ENCODE results near the gene ST6GALNAC1. TPM values are rescaled to one million over a fixed set of nuclear protein-coding genes. Genes with fewer than 3 reads are reported as not detected.
A peak's percentile ranks its signal among the peaks of the same experiment; 100 is the strongest.

Gene ST6GALNAC1
- total RNA-seq, 1 donor from 2014 or later = 3.4 TPM

DNA sequence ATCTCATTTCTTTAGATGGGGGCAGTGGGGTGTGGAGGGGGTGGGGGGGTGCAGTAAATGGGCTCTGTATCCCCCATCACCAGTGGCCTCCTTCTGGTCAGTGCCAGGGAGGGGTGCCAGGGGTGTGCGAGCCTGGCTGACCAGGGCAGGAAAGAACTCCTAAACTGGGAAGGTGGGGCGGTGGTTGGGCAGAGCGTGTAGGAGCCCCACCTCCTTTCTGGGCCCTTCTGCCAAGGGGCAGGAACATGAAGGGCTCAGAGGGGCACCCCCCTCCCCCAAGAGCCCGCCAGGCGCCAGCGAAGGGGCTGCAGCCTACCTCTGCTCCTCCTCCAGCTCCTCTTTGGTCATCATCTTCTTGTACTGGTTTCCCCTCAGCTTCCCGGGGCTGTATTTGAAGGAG, 41.2 kb upstream of the ST6GALNAC1 start:
- Histone ChIP-seq H3K36me3 (peaks cover 30 to 54% of the 10 kb centered on the region in 2 donors), H3K4me3 (no peak overlapping the region), H3K27ac (peak overlapping the region; percentile 54 to 89), H3K9me3 (no peaks in the 10 kb centered on the region), H3K4me1 (peaks cover 9 to 31% of the 10 kb centered on the region in 2 donors), H3K27me3 (no peaks in the 10 kb centered on the region)
- no peak for TF ChIP-seq CTCF (IDR thresholded peaks at IDR 0.05)
- no peak for DNase-seq (ENCODE audit: low spot score in 2 of 2)
- intact Hi-C loops (cut with DNase I) = loop anchor here (5.0 kb wide), 1 partner anchor 43 kb away; the partner anchor contains the start of genes JMJD6 and METTL23

DNA sequence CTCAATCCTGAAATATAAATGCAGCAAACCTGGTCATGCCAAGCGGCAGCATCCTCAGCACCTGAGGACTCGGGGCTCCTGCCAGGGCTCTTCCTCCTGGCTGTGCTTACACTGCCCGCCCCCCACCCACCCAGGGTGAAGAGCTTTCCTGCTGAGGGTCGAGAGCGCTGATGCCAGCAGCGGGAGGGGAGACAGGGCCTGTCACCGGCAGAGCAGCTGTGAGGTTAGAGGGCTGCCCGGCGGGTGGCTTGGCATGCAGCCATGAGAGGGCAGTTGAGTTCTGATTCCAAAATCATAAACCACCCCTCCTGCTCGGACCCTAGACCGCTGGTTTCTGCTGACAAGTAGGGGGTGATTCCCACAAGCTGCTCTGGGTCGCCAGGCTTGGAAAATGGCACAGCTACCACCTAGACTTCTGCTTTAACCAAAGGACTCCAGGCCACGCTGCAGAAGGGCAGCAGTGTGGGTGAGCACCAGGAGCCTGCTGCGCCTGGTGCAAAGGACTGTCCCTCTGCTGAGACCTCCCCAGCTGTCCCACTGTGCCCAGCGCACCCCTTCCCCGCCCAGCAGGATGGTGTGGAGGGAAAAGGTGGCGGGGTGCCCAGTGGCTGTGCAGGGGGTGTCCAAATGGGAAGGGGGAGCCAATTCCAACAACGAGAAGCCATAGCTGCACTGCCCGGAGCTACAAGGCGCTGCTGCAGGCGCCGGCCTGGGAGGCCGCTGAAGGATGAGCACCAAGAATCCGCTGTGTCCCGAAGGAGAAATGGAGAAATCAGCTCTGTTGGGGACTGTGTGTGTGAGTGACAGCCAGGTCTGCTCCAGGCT, 40.6 kb upstream of the ST6GALNAC1 start:
- no peak for TF ChIP-seq CTCF (IDR thresholded peaks at IDR 0.05)
- Histone ChIP-seq H3K4me1 (peaks cover 9 to 25% of the 10 kb centered on the region in 2 donors), H3K27ac (peak overlapping the region in 1 of 2 donors; percentile 54), H3K9me3 (no peaks in the 10 kb centered on the region), H3K36me3 (peaks cover 30 to 54% of the 10 kb centered on the region in 2 donors), H3K4me3 (no peak overlapping the region), H3K27me3 (no peaks in the 10 kb centered on the region)
- intact Hi-C loops (cut with DNase I) = no loop called here
- DNase-seq (ENCODE audit: low spot score in 2 of 2) = no peak

DNA sequence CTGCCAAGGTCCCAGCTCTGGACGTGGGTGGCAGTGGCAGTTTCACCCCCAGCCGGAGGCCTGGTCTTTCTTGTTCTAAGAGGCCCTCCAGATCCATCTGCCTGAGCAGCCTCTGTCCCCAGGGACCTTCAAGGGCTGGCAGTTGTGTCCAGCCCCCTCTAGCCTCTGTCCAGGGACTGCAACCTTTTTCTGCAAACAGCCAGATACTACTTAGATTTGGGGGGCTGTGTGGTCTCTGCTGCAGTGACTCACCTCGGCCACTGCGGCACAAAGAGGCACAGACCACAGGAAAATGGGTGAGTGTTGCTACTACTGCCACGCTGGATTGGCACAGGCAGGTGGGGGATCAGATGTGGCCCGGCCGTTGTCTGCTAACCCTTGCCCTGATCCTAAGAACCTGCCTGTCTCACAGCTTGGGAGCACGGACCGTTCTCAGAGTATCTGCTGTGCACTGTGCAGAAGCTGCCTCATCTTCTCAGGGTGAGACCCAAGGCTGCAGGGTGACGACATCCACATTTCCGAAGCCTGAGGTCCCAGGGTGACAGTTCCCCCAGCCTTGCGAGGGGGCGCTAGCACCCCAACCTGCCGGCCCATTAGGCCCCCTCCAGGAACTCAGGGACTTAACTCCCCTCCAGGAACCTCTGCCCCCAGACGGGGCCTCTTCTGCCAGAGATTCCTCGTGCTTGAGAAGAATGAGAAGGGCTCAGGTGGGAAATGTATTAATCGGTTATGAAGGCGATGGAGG, 39.6 kb upstream of the ST6GALNAC1 start:
- H3K36me3 ChIP-seq = peaks cover 34 to 63% of the 10 kb centered on the region in 2 donors
- no peak for DNase-seq (ENCODE audit: low spot score in 2 of 2)
- H3K27me3 ChIP-seq = no peaks in the 10 kb centered on the region
- H3K4me1 ChIP-seq = peaks cover 4 to 16% of the 10 kb centered on the region in 2 donors
- intact Hi-C loops (cut with DNase I) = no loop called here
- H3K27ac ChIP-seq = peak overlapping the region in 1 of 2 donors; percentile 23
- no peak for TF ChIP-seq CTCF (IDR thresholded peaks at IDR 0.05)
- no peak overlapping the region for H3K4me3 ChIP-seq
- no peaks in the 10 kb centered on the region for H3K9me3 ChIP-seq

GRCh38 chr17:76682296-76682695, 38.7 kb upstream of the ST6GALNAC1 start:
- intact Hi-C loops (cut with DNase I) = no loop called here
- no peak for TF ChIP-seq CTCF (IDR thresholded peaks at IDR 0.05)
- H3K4me3 ChIP-seq = no peak overlapping the region
- no peaks in the 10 kb centered on the region for H3K9me3 ChIP-seq
- peaks cover 39 to 69% of the 10 kb centered on the region in 2 donors for H3K36me3 ChIP-seq
- H3K4me1 ChIP-seq = peaks cover 0 to 8% of the 10 kb centered on the region in 2 donors
- no peak for DNase-seq (ENCODE audit: low spot score in 2 of 2)
- H3K27ac ChIP-seq = peak overlapping the region in 1 of 2 donors; percentile 1
- H3K27me3 ChIP-seq = no peaks in the 10 kb centered on the region

DNA sequence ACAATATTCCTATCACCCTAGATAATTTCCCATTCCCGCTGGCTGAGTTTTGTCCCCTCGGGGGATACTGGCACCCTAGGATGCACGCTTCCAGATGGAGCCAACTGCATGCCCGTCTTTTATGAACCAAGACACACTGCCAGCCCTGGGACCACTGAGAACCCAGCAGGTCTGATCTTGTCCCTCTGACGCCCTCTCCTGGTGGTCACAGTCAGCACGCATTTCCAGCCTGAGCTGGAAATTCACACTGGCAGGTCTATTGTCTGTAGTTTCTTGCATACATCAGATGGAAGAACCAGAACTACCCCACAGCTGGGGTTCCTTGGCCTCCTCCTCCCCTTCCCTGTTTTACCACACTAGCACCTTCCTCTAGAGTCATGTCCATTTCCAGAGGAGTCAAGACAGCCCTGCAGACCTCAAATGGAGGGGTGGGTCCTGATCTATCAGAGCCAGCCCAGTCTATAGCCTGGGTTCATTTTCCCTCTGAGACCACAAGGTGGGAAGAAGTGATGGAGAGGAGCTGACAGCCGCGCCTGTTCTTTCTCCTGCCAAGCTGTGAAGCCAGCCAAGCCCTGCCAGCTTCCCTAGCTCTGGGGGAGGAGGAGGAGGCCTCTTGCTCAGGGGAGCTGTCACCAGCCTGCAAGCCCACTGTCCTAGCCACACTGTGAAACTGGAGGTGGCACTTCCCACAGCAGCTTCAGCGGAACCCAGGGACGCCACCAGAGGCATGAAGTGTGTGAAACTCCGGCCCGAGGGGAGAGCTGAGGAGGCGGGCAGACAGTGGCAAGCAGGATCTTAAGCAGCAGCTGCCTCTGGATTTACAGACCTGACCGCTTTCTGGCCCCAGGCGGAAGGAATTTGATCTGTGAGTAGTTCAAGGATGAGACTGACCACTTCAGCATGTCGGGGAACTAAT, 37.9 kb upstream of the ST6GALNAC1 start:
- Histone ChIP-seq H3K9me3 (no peaks in the 10 kb centered on the region), H3K36me3 (peaks cover 48 to 77% of the 10 kb centered on the region in 2 donors), H3K27ac (peak overlapping the region; percentile 1 to 33), H3K27me3 (no peaks in the 10 kb centered on the region), H3K4me3 (no peak overlapping the region), H3K4me1 (peaks cover 0 to 1% of the 10 kb centered on the region in 2 donors)
- TF ChIP-seq CTCF (IDR thresholded peaks at IDR 0.05) = peak; percentile 45 to 73 (median 54)
- intact Hi-C loops (cut with DNase I) = no loop called here
- peak in 1 of 2 donors; percentile 77 for DNase-seq (ENCODE audit: low spot score in 2 of 2)
